HG02852 (cell line): ENCODE results near the gene LMNA.
"Not testable (repeated sequence)": the region's sequence is repeated elsewhere in the genome, so short reads cannot be mapped to it uniquely, and the experiment has no call there.

ENCODE experiments used
- ATAC-seq: cut with Tn5 transposase; IDR thresholded peaks from one replicate; pipeline ENCODE4 v1.9.1; 2021; ENCODE audit warnings: mild to moderate bottlenecking, moderate library complexity; ENCODE audit not compliant: unreplicated experiment

LMNA gene

DNA sequence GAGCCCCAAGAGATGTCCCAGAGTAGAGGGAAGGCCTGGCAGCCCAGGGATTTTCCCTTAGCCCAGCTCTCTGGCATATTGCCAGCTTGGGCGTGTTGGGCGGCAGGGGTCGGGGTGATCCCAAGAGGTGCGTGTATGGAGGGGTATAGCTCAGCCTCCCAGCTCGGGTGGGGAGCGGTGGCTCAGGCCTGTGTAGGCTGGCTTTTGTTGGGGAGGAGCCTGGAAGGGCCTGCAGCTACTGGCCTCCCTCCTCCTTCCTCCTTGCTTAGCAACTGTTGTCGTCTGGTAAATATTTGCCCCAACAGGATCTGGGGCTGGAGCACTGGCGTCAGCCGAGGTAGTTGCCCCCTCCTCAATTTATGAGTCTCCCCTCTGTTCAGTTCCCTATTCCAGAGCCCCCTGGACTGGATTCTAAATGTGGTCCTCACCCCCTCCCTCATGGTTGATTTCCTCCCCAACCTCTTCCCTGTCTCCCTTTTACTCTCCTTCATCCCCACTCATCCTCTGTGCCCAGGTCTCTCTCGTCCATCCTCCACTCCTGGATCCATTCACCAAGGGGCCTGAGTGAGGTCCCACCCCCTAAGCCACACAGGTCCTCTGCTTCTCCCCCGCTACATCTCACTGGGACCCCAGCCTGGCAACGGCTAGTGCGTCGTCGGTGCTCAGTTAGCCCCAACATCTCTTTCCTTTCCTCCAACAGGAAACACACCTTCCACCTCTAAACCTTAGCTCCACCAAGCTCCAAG, 10.3 kb upstream of the LMNA start:
- ATAC-seq: no peak

DNA sequence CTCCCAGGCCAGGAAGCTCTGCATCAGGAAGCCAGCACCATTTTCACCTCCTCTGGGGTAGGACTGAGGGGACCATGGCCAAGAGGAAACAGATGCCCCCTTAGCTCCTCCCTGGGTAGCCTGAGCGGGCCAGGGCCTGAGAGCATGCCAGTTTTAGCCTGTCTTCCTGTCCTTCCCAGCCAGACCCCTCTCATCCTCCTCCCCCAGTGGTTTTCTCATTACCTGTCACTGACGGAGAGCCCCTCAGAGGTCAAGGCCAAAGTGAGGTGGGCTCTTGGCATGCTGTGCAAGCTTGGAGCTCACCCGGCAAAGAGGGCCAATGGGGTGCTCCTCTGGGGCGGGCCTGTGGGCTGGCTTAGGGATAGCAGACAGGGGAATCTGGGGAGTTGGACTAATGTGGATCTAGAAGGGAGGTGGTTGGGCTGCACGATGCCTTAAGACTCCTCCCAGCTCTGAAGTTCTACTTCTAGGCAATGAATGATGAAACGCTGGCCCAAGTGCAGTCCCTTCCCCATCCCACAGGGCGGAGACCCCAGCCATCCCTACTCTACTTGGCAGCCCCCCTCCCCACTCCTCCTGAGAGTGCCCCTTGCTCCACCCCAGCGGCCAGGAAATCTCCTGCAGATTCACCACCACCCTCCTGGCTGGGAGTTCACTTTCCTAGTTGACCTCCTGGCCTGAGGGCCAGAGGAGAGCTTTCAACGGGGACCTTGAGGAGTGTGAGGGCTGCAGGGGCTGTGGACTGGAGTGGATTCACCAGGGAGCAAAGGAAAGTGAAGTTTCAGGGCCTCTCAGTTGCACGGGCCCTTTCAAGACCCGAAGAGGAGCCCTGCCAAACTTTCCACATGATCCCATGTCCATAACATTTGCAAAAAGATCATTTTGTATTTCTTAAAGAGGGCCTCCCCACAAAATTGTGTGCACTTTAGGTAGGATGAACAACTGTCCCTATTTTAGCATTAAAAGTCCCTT, 9.4 kb upstream of the LMNA start:
- ATAC-seq: no peak

DNA sequence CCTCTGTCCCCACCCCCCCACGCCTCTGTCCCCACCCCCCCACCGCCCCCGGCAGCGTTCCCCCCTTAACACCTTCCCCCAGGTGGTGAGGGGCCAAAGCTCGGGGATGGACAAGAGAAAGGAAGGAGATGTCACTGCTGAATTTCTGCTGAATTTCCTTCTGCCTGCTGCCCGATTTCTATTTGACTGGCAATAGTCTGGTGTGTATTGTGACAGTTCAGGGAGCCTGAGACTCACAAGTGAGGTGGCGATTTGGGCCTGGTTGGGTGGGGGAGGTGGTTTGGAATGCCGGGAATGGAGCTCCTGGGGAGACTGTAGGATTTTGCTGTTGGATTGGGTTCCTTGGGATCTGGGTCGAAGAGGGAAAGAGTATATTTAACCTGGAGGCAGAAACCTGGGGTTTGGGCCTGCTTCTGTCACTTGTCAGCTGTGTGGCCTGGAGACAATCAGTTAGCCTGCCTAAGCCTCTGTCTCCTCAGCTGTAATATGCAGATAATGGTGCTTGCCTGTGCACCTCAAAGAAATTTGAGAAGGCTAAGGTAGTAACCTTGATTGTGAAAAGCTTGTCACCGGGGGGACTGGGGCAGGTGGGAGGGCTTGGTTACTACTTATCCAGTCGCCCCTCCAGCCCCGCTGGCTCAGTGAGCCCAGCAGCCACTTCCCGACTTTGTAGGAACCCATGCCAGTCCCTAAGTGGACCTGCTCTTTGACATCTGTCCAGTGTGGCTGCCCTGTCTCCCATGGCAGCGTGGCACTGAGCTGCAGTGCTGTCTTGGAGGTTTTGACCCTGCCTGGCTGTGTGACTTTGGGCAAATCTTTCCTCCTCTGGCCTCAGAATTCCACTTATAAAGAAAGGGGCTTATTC, 7.7 kb upstream of the LMNA start:
- ATAC-seq: no peak

DNA sequence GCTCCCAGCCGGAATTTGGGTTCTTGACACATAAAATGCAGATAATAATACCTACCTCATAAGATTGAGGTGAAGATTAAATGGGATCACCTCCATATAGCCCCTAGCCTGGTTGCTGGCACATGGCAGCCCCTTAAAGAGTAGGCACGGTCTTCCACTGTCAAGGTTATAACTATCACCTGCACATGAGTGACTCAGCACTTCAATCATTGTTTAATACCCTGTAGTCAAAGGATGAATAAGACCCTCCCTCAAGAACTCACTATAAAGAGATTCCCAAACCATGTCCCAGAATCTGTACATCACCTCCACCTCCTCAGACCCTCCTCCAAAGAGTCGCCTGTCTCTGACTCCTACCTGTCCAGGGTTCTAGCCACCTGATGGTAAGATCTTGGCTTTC, 6.5 kb upstream of the LMNA start:
- ATAC-seq: no peak

DNA sequence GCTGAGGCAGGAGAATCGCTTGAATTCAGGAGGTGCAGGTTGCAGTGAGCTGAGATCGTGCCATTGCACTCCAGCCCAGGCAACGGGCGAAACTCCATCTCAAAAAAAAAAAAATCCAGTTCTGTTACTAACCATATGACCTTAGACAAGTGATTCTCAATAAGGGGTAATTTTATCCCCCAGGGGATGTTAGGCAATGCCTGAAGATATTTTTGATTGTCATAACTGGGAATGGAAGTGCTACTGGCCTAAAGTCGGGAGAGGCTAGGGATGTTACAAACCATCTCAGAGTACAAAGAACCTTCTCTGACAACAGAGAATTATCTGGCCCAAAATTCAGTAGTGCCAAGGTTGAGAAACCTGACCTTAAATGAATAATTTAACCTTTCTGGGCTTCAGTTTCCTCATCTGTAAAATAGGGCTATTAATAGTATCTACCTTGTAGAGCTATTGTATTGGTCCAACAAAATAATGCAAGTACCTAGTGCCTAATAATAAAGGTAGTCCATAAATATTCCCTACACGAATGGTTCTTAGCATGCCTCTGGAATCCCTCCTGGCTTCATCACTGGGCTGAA, 5.8 kb upstream of the LMNA start:
- no peak for ATAC-seq

DNA sequence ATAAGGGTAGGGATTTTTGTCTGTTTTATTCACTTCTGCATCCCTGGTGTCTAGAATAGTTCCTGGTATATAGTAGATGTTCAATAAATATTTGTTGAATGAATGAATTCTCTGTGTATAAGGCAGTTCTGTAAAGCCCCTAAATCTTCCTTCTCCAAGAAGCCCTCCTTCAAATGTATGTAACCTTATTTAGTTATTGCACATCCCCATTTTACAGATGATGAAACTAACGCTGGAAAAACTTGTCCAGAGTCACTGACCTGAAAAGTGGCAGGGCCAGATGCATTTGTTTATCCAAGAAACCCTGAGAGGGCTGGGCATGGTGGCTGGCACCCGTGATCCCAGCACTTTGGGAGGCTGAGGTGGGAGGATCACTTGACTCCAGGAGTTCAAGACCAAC, 4.3 kb upstream of the LMNA start:
- no peak for ATAC-seq

DNA sequence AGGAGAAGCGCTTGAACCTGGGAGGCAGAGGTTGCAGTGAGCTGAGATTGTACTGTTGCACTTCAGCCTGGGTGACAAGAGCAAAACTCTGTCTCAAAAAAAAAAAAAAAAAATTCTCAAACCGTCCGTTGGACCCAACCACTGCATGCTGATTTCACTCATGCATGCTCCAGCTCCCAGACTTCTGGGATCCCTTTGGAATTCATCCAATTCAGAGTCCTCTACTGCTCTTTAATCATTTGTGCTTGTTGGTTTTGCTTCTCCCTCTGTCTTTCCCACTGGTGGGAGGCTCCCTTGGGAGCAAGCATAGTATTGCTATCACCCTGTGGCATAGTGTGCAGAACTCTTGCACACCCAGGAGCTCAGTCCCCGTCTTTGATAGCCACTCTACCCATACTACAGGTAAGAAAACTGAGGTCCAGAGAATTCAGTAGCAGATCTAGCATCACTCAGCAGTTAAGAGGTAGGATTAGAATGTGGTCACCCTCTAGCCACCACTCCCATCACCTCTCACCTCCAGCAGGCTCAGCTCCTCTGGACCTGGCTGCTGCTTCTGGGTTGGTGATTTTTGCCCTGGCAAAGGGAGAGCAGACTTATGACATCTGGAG, 3.1 kb upstream of the LMNA start:
- no peak for ATAC-seq

DNA sequence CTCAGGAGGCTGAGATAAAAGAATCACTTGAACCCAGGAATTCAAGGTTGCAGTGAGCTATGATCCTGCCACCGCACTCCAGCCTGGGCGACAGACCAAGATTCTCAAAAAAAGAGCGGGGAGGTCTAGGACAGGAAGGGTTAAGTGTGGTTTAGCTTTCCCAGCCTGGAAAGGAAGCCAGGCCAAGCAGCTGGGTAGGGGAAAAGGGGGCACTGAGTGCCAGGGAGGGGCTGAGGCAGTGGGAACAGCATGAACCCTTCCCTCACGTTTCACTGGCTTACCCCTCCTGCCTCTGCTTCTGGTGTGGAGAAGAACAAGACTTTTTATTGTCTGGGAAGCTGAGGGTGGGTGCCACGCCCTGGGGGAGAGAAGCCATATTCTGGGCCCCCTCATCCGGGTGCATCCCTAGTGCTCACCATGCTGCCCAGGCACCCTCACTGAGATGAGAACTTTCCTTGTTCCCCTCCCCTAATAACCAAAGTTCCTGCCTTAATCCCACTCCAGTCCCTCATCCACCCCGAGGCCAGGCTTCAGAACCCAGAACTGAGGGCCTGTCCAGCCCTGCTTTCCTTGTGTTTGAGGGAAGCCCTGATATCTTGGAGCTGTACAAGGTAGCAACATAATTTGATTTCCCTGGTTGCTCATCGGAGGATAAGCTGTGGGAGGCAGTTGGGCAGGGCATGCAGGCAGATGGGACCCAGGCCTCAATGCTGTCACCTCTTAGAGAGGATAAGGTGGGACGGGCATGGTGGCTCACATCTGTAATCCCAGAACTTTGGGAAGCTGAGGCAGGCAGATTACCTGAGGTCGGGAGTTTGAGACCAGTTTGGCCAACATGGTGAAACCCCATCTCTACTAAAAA, 2.0 kb upstream of the LMNA start:
- no peak for ATAC-seq

DNA sequence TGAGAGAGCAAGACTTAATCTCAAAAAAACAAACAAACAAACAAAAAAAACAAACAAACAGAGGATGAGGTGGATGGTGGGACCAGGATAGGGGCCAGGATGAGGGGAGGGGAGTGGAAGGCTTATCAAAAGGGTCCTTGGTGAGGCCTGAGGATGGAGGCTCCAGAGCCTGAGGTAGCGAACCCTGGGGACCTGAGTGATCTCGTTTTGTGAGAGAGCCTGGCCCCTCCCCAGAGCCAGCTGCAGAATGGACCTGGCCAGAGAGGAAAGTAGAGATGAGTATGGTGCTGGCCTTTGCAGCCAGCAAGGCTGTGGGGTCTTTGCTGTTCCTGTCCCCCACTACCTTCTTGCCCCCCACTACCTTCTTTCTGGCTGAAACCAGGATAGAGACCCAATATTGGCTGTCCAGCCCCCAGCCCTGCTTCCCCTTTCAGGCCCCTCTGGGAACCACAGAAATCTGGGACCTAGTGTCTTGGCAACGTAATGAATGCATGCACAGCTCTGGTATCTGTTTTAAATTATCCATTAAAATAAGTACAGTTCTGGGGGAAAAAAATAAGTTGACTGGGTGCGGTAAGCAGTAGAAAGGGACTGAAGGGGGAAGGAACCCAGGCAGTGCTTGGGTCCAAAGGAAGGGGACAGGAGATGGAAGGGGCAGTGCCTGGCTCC, 1.1 kb upstream of the LMNA start:
- no peak for ATAC-seq

DNA sequence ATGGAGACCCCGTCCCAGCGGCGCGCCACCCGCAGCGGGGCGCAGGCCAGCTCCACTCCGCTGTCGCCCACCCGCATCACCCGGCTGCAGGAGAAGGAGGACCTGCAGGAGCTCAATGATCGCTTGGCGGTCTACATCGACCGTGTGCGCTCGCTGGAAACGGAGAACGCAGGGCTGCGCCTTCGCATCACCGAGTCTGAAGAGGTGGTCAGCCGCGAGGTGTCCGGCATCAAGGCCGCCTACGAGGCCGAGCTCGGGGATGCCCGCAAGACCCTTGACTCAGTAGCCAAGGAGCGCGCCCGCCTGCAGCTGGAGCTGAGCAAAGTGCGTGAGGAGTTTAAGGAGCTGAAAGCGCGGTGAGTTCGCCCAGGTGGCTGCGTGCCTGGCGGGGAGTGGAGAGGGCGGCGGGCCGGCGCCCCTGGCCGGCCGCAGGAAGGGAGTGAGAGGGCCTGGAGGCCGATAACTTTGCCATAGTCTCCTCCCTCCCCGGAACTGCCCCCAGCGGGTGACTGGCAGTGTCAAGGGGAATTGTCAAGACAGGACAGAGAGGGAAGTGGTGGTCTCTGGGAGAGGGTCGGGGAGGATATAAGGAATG, 505 bp downstream of the LMNA start:
- peak; percentile 23 for ATAC-seq

DNA sequence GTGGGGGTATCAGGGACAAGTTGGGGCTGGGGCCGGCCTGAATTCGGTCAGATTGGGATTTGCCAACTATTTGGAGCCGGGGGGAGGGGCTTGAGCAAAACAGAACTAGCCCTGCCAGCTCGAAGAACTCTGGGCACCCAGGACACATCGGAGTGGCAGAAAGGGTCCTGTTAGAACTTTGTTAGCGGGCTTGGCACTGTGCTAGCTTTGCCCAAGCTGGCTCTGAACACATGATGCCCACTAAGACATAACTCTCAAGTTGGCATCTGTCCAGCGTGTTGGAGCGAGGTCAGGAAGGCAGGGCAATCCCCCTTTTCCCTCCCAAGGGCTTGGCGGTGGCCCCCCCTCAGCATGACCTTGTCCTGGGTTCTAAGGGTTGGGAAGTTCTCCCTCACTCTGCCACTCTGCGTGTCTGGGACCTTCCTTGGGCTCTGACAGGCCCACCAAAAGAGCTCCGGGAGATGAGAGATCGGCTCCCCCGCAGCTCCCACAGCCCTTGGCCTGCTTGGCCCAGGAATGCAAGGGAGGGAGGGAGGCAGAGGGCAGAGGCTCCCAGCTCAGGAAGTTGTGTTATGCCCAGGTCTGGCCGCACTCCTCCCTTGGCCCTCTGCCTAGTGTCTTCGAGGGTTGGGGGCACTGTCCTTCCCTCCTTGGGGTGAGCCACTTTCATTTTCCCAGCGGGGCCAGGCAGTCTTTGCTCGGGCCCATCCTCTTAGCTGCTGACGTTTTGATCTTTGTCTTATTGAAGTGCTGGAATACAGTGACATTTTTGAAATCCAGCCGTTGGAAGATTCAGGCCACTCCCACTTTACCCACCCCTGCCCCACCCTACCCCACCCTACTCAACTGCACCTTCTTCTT, 1.2 kb downstream of the LMNA start:
- no peak for ATAC-seq

DNA sequence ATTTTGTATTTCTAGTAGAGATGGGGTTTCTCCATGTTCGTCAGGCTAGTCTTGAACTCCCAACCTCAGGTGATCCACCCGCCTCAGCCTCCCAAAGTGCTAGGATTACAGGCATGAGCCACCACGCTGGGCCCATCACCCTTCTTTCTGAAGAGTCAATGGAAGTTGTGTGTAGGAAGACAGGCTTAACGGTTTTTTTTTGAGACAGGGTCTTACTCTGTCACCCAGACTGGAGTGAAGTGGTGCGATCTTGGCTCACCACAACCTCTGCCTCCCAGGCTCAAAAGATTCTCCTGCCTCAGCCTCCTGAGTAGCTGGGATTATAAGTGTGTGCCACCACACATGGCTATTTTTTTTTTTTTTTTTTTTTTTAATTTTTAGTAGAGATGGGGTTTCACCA, 2.2 kb downstream of the LMNA start:
- ATAC-seq: not testable (repeated sequence)

DNA sequence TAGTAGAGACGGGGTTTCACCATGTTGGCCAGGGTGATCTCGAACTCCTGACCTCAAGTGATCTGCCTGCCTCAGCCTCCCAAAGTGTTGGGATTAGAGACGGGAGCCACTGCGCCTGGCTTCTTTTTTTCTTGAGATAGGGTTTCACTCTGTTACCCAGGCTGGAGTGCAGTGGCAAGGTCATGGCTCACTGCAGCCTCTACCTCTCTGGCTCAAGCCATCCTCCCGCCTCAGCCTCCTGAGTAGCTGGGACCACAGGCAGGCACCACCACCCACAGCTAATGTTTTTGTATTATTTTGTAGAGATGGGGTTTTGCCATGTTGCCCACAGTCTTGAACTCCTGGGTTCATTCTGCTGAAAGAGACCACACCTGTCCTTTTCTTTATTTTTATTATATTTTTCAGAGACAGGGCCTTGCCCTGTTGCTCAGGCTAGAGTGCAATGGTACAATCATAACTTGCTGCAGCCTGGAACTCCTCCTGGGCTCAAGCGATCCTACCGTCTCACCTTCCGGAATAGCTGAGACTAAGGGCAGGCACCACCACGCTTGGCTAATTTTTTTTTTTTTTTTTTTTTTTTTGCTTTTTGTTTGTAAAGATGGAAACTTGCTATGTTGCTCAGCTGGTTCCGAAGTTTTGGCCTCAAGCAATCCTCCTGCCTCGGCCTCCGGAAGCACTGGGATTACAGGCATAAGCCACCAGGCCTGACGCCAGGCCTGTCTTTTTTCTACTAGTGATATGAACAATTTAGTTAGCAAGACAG, 3.1 kb downstream of the LMNA start:
- no peak for ATAC-seq

DNA sequence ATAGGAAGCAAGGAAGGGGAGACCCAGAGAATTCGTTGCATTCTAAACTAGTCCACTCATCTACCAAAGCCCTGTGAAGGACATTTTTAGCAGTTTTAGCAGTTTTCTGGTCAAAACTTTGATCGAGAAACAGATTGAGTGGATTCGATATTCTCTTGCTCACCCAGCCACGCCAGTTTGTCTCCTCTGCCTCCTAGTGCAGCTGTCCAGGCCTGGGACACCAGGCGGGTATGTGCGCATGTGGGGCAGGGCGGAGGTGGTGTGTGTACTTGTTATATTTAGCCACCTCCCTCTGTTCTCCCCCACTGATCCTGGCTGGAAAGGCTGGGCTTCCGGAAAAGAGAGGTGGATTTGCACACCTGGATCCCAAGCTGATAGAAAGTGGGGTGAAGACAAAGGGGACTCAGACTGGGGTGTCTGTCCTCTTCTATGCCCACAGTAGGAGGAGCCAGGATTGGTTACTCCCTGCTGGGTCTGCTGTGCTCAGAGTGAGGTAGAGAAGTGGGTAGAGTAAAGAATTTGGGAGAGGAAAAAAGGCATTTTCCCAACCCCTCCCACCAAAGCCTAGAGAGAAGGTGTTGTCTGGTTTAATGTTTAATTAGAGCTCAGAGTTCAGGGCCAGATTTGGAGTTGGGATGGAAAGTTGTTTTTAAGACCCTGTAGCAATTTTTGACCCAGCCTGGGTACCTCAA, 3.8 kb downstream of the LMNA start:
- ATAC-seq: no peak

DNA sequence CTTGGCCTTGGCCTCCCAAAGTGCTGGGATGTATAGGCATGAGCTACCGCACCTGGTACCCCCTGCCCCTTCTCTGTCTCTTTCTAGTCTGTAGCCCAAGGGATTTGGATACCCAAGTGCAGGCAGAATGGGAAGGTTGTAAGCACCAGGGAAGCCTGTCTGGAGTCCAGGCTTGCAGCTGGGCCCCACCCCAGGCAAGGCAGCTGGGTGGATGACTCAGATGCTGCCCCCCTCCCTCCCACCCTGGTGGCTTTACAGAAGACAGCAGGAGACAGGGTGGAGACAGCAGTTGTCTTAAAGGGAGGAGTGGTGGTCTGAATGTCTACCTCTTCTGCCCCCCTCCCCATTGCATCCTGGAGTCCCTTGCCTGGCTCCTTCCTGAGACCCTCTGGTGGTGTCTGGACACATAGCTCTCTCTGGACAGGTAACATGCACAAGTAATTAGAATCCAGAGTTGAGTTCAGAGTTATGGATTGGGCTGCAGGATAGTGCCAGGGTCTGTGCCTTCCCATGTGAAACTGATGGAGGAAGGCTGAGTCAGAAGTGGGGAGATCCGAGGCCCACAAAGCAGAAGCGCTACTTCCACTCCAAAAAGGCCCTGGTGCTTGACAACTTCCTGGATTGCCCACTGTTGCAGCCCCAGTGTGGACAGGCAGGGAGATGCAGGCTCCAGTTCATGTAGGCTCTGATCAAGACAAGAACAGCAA, 5.1 kb downstream of the LMNA start:
- ATAC-seq: no peak

DNA sequence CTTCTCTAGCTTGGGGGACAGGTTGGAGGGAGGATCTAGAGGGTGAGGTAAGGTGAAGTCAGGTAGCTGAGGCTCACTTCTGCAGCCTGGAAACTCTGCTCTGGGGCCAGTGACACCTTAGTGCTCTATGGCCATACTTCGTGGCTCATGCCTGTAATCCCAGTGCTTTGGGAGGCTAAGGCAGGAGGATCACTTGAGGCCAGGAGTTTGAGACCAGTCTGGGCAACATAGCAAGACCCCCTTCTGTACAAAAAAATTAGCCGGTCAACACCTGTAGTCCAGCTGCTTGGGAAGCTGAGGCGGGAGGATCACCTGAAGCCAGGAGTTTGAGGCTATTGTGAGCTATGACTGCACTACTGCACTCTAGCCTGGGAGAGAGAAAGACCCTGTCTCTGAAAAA, 5.8 kb downstream of the LMNA start:
- ATAC-seq: no peak
